AG04450 (cell line): ENCODE results near the gene HSBP1. TPM values are rescaled to one million over a fixed set of nuclear protein-coding genes. Genes with fewer than 3 reads are reported as not detected.

Source experiments
- CTCF ChIA-PET: fragments of 300-600, 350-600 bp; formaldehyde crosslinking; extraction: SDS; loops from one replicate; lab custom pipeline; 2022; ENCODE audit warnings: antibody characterized with exemption, inconsistent platforms; lab: Charles Lee
- POLR2A ChIA-PET: fragments of 350-600 bp; formaldehyde crosslinking; extraction: SDS; loops from one replicate; lab custom pipeline; 2021; ENCODE audit warnings: antibody characterized with exemption, inconsistent platforms; lab: Yijun Ruan, JAX
- DNase-seq: peaks from one replicate; pipeline ENCODE4 v3.0.0-alpha.2; 2011; ENCODE audit warnings: low read depth, low spot score
- H3K27ac ChIP-seq: one replicate; pipeline ENCODE4 v1.5.1; 2012; ENCODE audit warnings: low read depth, low read length, control low read depth
- H3K27me3 ChIP-seq: one replicate; pipeline ENCODE4 v1.6.0; 2012; ENCODE audit warnings: low read length; ENCODE audit not compliant: control insufficient read depth, insufficient read depth
- H3K4me3 ChIP-seq: 2 replicates; pipeline ENCODE4 v1.5.1; 2011; ENCODE audit warnings: mild to moderate bottlenecking, low read depth, low read length, control low read depth
- H3K9me3 ChIP-seq: 2 replicates; pipeline ENCODE4 v1.5.1; 2012; ENCODE audit warnings: low read length; ENCODE audit not compliant: control insufficient read depth, insufficient read depth
- polyA plus RNA-seq: library from polyadenylated mRNA; depleted of rRNA; stranded (reverse); fragments of >200 nt; gene quantifications from 2 replicates; pipeline ENCODE4 v1.2.3, GENCODE V29; 2011
- TF ChIP-seq, protein P1 (sequence below): IDR thresholded peaks from 2 replicates; pipeline ENCODE4 v1.5.1; 2011; ENCODE audit warnings: low read depth, low read length, control low read depth, inconsistent platforms

HSBP1 gene
- polyA plus RNA-seq, 1 experiment, result 289 TPM

- Histone ChIP-seq H3K9me3 (no peaks in the 10 kb centered on the region), H3K27me3 (no peaks in the 10 kb centered on the region), H3K27ac (no peak overlapping the region), H3K4me3 (peak overlapping the region; percentile 46)
- TF ChIP-seq, protein P1, sequence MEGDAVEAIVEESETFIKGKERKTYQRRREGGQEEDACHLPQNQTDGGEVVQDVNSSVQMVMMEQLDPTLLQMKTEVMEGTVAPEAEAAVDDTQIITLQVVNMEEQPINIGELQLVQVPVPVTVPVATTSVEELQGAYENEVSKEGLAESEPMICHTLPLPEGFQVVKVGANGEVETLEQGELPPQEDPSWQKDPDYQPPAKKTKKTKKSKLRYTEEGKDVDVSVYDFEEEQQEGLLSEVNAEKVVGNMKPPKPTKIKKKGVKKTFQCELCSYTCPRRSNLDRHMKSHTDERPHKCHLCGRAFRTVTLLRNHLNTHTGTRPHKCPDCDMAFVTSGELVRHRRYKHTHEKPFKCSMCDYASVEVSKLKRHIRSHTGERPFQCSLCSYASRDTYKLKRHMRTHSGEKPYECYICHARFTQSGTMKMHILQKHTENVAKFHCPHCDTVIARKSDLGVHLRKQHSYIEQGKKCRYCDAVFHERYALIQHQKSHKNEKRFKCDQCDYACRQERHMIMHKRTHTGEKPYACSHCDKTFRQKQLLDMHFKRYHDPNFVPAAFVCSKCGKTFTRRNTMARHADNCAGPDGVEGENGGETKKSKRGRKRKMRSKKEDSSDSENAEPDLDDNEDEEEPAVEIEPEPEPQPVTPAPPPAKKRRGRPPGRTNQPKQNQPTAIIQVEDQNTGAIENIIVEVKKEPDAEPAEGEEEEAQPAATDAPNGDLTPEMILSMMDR, result no peak
- POLR2A ChIA-PET, result no interaction called here
- DNase-seq, result no peak
- CTCF ChIA-PET, result no interaction called here
Measured at GRCh38 chr16:83802554-83803205, 5.1 kb upstream of the HSBP1 start.

DNA sequence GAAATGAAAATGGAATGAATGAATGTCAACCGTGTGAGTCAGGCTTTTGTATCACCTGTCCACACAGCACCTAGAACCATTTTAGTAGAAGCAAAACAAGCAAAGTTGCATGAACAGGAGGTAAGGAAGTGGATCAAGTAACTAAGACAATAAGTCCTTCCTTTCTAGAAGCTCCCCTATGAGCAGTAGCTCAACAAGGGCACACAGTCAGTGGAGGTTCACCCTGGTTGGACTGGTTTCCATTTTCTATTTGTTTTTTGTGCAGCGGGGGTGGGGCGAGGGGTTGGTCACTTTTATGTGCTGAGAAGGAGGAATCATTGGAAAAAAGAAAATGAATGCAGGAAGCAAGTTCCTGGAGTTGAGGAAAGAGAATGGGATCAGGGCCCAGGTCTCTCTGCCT is 4.0 kb upstream of the HSBP1 start:
- ChIA-PET POLR2A (no interaction called here), CTCF (interaction anchor here (0.6 to 0.7 kb wide), 2 partner anchors 153 to 823 kb away, joined by 3 read pairs; no protein-coding TSS in a partner anchor)
- H3K27ac ChIP-seq, result no peak overlapping the region
- TF ChIP-seq, protein P1, result no peak
- H3K4me3 ChIP-seq, result no peak overlapping the region
- H3K27me3 ChIP-seq, result no peaks in the 10 kb centered on the region
- DNase-seq, result no peak
- no peaks in the 10 kb centered on the region for H3K9me3 ChIP-seq

DNA sequence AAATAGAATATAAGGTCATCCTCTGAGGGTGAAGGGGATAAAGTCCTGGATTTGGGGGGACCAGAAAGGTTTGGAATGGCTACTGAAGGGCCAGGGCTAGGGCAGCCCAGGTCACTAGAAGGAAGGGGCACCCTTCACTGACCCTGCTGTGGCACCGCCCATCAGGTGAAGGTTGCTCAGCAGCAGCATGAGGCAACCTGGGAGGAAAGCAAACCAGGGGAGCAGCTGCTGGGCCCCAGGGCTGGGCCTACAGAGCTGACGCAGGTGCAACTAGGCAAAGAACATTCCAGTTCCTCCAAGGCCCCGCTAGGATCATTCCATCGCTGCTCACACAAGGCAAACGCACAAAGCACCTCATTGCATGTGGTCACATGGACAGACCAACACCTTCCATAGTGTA is 3.4 kb upstream of the HSBP1 start:
- no peak for DNase-seq
- POLR2A ChIA-PET, result no interaction called here
- Histone ChIP-seq H3K9me3 (no peaks in the 10 kb centered on the region), H3K4me3 (no peak overlapping the region), H3K27me3 (no peaks in the 10 kb centered on the region), H3K27ac (no peak overlapping the region)
- CTCF ChIA-PET, result no interaction called here
- TF ChIP-seq, protein P1, result no peak

- TF ChIP-seq, protein P1, result no peak
- no peaks in the 10 kb centered on the region for H3K27me3 ChIP-seq
- ChIA-PET POLR2A (no interaction called here), CTCF (no interaction called here)
- H3K4me3 ChIP-seq, result no peak overlapping the region
- H3K27ac ChIP-seq, result no peak overlapping the region
- no peak for DNase-seq
- no peaks in the 10 kb centered on the region for H3K9me3 ChIP-seq
Measured at GRCh38 chr16:83806036-83806435, 1.7 kb upstream of the HSBP1 start.

GRCh38 chr16:83806731-83807130 is 1.0 kb upstream of the HSBP1 start:
- CTCF ChIA-PET, result no interaction called here
- H3K9me3 ChIP-seq, result no peaks in the 10 kb centered on the region
- H3K27ac ChIP-seq, result no peak overlapping the region
- no peaks in the 10 kb centered on the region for H3K27me3 ChIP-seq
- POLR2A ChIA-PET, result no interaction called here
- DNase-seq, result no peak
- TF ChIP-seq, protein P1, result no peak
- no peak overlapping the region for H3K4me3 ChIP-seq
